ENCODE results near the gene ADIPOQ. TPM values are rescaled to one million over a fixed set of nuclear protein-coding genes. Genes with fewer than 3 reads are reported as not detected.
"Not testable (repeated sequence)": the region's sequence is repeated elsewhere in the genome, so short reads cannot be mapped to it uniquely, and the experiment has no call there.

ADIPOQ gene
- total and polyA plus RNA-seq, 10 donors = 0.11 to 0.17 (median 0.12) TPM; not detected in 7

DNA sequence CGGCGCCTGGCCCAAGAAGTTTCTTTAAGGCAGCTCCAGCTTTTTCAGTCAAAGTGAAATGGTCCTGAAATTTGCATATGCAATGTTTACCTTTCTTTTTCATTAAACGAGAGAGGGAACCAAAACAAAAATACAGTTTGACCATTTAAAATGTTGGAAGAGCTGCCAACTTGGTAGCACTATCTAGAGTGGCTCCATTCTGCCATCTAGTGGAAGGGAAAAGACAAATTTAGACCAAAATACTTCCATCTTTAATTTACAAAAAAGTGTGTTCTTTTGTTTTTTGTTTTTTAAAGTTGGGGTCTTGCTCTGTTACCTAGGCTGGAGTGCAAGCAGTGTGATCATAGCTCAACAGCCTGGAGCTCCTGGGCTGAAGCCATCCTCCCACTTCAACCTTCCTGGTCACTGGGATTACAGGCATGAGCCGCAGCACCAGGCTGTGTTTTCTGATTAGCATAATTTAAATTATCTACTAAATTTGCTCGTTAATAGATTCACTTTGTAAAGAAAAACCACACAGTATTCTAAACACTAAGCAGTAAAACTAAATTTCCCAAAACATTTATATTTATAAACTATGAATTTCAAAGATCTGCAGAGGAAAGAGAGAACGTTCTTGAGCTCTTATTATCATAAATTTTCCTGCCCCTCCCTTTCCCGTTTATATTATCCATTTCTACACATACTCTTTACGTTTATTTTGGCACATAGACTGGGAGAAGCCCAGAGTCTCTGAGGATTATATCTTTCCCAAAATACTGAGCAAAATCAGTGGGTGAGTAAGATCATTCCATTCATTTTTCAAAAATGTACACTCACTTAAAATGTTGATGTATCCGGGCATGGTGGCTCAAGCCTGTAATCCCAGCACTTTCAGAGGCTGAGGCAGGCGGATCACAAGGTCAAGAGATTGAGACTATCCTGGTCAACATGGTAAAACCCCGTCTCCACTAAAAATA lies 20.8 kb upstream of the ADIPOQ start:
- Histone ChIP-seq H3K9me3 (no peaks in the 10 kb centered on the region), H3K4me1 (peaks cover 10 to 28% (median 19%) of the 10 kb centered on the region in 6 donors), H3K27ac (no peak overlapping the region), H3K27me3 (replicated peaks in 1 of 7) (peaks cover 0 to 37% (median 24%) of the 10 kb centered on the region in 7 donors), H3K4me3 (no peak overlapping the region), H3K36me3 (no peaks in the 10 kb centered on the region)
- DNase-seq = no peak
- intact Hi-C loops (cut with DNase I; ENCODE audit: low total_unique reads) = loop anchor here (5.0 kb wide), 1 partner anchor 209 kb away; the partner anchor contains the start of gene AHSG
- TF ChIP-seq POLR2A (IDR thresholded peaks at IDR 0.05) (no peak), POLR2AphosphoS5 (IDR thresholded peaks at IDR 0.05) (no peak), CTCF (IDR thresholded peaks at IDR 0.05 in 8 of 11, conservative IDR thresholded peaks at IDR 0.05 in 3 of 11) (peak in 9 of 11 experiments; percentile 40 to 69 (median 61))
- WGBS, 5 donors = 53 to 62% (median 57%) methylated on average over 11 of the region's 11 CpGs

- not testable (repeated sequence) for DNase-seq, H3K36me3 ChIP-seq, H3K27ac ChIP-seq, H3K4me3 ChIP-seq, H3K9me3 ChIP-seq
- Histone ChIP-seq H3K27me3 (replicated peaks in 1 of 7) (peaks cover 0 to 44% (median 25%) of the 10 kb centered on the region in 7 donors), H3K4me1 (peaks cover 10 to 35% (median 21%) of the 10 kb centered on the region in 6 donors)
- intact Hi-C loops (cut with DNase I; ENCODE audit: low total_unique reads) = loop anchor here (5.0 kb wide), 1 partner anchor 210 kb away; the partner anchor contains the start of gene AHSG
- 67 to 89% (median 81%) methylated on average over 1 of the region's 1 CpG for WGBS, 5 donors
These were observed 20.1 kb upstream of the ADIPOQ start for GRCh38 chr3:186822388-186822759.

- DNase-seq = no peak
- Histone ChIP-seq H3K4me1 (peaks cover 14 to 45% (median 26%) of the 10 kb centered on the region in 6 donors), H3K27me3 (replicated peaks in 1 of 7) (peaks cover 0 to 52% (median 32%) of the 10 kb centered on the region in 7 donors), H3K9me3 (no peaks in the 10 kb centered on the region), H3K36me3 (no peaks in the 10 kb centered on the region), H3K4me3 (no peak overlapping the region), H3K27ac (no peak overlapping the region)
- TF ChIP-seq CTCF (IDR thresholded peaks at IDR 0.05 in 8 of 11, conservative IDR thresholded peaks at IDR 0.05 in 3 of 11) (no peak), POLR2A (IDR thresholded peaks at IDR 0.05) (no peak), POLR2AphosphoS5 (IDR thresholded peaks at IDR 0.05) (no peak)
- 80 to 93% (median 85%) methylated on average over 2 of the region's 2 CpGs for WGBS, 5 donors
- intact Hi-C loops (cut with DNase I; ENCODE audit: low total_unique reads) = loop anchor here (5.0 kb wide), 1 partner anchor 211 kb away; the partner anchor contains the start of gene AHSG
These were observed 19.1 kb upstream of the ADIPOQ start for GRCh38 chr3:186823386-186823785.

DNA sequence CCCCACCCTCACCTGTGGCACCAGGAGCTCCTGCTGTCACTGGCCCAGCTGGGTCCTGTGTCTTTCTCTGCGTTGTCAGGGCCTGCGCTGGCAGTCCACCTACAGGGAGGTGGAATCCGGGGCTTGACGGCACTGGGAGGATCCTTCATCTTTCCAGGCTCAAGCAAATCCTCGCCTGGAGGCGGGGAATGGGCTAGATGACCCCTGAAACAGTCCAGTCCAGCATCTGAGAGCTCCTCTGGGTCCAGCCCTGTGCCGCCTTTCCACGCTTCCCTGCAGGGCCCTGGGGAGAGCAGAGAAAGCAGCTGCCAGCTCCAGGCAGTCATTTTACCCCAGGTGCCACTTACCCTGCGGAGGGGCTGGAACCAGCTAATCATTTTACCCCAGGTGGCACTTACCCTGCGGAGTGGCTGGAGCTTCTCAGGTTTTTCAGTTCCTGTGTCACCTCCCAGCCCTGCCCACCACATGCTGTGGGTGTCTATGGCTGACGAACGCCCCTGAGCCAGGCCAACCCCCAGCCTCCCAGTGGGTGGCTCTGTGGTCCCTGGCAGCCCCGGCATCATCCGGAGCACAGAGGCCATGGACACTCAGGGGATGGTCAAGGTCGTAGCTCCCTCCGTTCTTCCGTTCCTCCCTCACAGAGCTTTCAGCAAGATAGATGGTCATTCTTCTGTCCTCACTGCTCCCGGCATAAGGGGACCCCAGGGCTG lies 17.9 kb upstream of the ADIPOQ start:
- 40 to 66% (median 47%) methylated on average over 17 to 18 of the region's 18 CpGs for WGBS, 5 donors
- TF ChIP-seq CTCF (IDR thresholded peaks at IDR 0.05 in 8 of 11, conservative IDR thresholded peaks at IDR 0.05 in 3 of 11) (no peak), POLR2A (IDR thresholded peaks at IDR 0.05) (no peak), POLR2AphosphoS5 (IDR thresholded peaks at IDR 0.05) (no peak)
- no peak overlapping the region for H3K27ac ChIP-seq
- intact Hi-C loops (cut with DNase I; ENCODE audit: low total_unique reads) = loop anchor here (5.0 kb wide), 1 partner anchor 212 kb away; the partner anchor contains the start of gene AHSG
- no peaks in the 10 kb centered on the region for H3K36me3 ChIP-seq
- no peaks in the 10 kb centered on the region for H3K9me3 ChIP-seq
- DNase-seq = no peak
- no peak overlapping the region for H3K4me3 ChIP-seq
- peaks cover 14 to 50% (median 26%) of the 10 kb centered on the region in 6 donors for H3K4me1 ChIP-seq
- H3K27me3 ChIP-seq (replicated peaks in 1 of 7) = peaks cover 3 to 64% (median 44%) of the 10 kb centered on the region in 7 donors

Measured in spleen (tissue), 11 donors.